GM19351 (cell line): Measurements from ENCODE around the gene ZNF202.
A peak's percentile ranks its signal among the peaks of the same experiment; 100 is the strongest.
"Not testable (repeated sequence)": the region's sequence is repeated elsewhere in the genome, so short reads cannot be mapped to it uniquely, and the experiment has no call there.

Source experiments
- ATAC-seq: cut with Tn5 transposase; IDR thresholded peaks from one replicate; pipeline ENCODE4 v1.9.1; 2021; ENCODE audit warnings: mild to moderate bottlenecking, moderate library complexity; ENCODE audit not compliant: unreplicated experiment

ZNF202 gene

GRCh38 chr11:123742031-123742723, 717 bp upstream of the ZNF202 start:
- no peak for ATAC-seq

GRCh38 chr11:123740787-123741158, 687 bp downstream of the ZNF202 start:
- peak; percentile 5 for ATAC-seq

GRCh38 chr11:123738374-123738773, 3.1 kb downstream of the ZNF202 start:
- no peak for ATAC-seq

- ATAC-seq: no peak
These were observed 4.7 kb downstream of the ZNF202 start for GRCh38 chr11:123736769-123737168.

- no peak for ATAC-seq
These were observed 11.9 kb downstream of the ZNF202 start for GRCh38 chr11:123729602-123730001.

- no peak for ATAC-seq
These were observed 15.3 kb downstream of the ZNF202 start for GRCh38 chr11:123725995-123726655.

GRCh38 chr11:123719452-123719851, 22.0 kb downstream of the ZNF202 start:
- ATAC-seq: no peak

GRCh38 chr11:123718469-123718868, 23.0 kb downstream of the ZNF202 start:
- no peak for ATAC-seq

- ATAC-seq: no peak
These were observed 23.4 kb downstream of the ZNF202 start for GRCh38 chr11:123718063-123718462.

GRCh38 chr11:123712627-123713026, 28.8 kb downstream of the ZNF202 start:
- ATAC-seq: not testable (repeated sequence)

GRCh38 chr11:123707606-123708205, 33.8 kb downstream of the ZNF202 start:
- peak; percentile 63 for ATAC-seq

- ATAC-seq: no peak
These were observed 34.3 kb downstream of the ZNF202 start for GRCh38 chr11:123707206-123707605.

- no peak for ATAC-seq
These were observed 37.1 kb downstream of the ZNF202 start for GRCh38 chr11:123704341-123704740.

GRCh38 chr11:123702696-123703095, 38.8 kb downstream of the ZNF202 start:
- ATAC-seq: no peak

- no peak for ATAC-seq
These were observed 39.3 kb downstream of the ZNF202 start for GRCh38 chr11:123702139-123702538.

- ATAC-seq: no peak
These were observed 40.7 kb downstream of the ZNF202 start for GRCh38 chr11:123700772-123701171.

- ATAC-seq: no peak
These were observed 42.8 kb downstream of the ZNF202 start for GRCh38 chr11:123698546-123699127.

- no peak for ATAC-seq
These were observed 45.3 kb downstream of the ZNF202 start for GRCh38 chr11:123696183-123696582.

- ATAC-seq: no peak
These were observed 46.2 kb downstream of the ZNF202 start for GRCh38 chr11:123695231-123695630.

- ATAC-seq: no peak
These were observed 46.9 kb downstream of the ZNF202 start for GRCh38 chr11:123694551-123694950.

- no peak for ATAC-seq
These were observed 48.5 kb downstream of the ZNF202 start for GRCh38 chr11:123692961-123693360.

- ATAC-seq: no peak
These were observed 51.0 kb downstream of the ZNF202 start for GRCh38 chr11:123690485-123690884.
